Panc1 (cell line): ENCODE measurements around the gene SRSF7.
"Not testable (repeated sequence)": the region's sequence is repeated elsewhere in the genome, so short reads cannot be mapped to it uniquely, and the experiment has no call there.

Experiments
- TCF7L2 ChIP-seq: IDR thresholded peaks from 2 replicates; pipeline ENCODE4 v1.6.1; 2011; ENCODE audit warnings: mild to moderate bottlenecking, low read depth, low read length, inconsistent platforms
- TF ChIP-seq, protein P1 (sequence below), 2 experiments: IDR thresholded peaks; 2 replicates each; pipeline ENCODE4 v1.6.1; 2011 to 2012; ENCODE audit warnings: low read depth in 2 of 2, control low read depth in 1 of 2, low read length in 1 of 2, mild to moderate bottlenecking in 1 of 2, moderate library complexity in 1 of 2; ENCODE audit not compliant: insufficient read depth in 1 of 2
- TF ChIP-seq, protein P2 (sequence below): fragments of 450-650 bp; IDR thresholded peaks from 2 replicates; pipeline ENCODE4 v1.5.1; 2017; ENCODE audit warnings: mild to moderate bottlenecking

DNA sequence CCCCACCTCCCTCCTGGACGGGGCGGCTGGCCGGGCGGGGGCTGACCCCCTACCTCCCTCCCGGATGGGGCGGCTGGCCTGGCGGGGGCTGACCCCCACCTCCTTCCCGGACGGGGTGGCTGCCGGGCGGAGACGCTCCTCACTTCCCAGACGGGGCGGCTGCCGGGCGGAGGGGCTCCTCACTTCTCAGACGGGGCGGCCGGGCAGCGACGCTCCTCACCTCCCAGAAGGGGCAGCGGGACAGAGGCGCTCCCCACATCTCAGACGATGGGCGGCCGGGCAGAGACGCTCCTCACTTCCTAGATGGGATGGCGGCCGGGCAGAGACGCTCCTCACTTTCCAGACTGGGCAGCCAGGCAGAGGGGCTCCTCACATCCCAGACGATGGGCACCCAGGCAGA lies 4.7 kb upstream of the SRSF7 start:
- not testable (repeated sequence) for TF ChIP-seq TCF7L2
- TF ChIP-seq, protein P1, sequence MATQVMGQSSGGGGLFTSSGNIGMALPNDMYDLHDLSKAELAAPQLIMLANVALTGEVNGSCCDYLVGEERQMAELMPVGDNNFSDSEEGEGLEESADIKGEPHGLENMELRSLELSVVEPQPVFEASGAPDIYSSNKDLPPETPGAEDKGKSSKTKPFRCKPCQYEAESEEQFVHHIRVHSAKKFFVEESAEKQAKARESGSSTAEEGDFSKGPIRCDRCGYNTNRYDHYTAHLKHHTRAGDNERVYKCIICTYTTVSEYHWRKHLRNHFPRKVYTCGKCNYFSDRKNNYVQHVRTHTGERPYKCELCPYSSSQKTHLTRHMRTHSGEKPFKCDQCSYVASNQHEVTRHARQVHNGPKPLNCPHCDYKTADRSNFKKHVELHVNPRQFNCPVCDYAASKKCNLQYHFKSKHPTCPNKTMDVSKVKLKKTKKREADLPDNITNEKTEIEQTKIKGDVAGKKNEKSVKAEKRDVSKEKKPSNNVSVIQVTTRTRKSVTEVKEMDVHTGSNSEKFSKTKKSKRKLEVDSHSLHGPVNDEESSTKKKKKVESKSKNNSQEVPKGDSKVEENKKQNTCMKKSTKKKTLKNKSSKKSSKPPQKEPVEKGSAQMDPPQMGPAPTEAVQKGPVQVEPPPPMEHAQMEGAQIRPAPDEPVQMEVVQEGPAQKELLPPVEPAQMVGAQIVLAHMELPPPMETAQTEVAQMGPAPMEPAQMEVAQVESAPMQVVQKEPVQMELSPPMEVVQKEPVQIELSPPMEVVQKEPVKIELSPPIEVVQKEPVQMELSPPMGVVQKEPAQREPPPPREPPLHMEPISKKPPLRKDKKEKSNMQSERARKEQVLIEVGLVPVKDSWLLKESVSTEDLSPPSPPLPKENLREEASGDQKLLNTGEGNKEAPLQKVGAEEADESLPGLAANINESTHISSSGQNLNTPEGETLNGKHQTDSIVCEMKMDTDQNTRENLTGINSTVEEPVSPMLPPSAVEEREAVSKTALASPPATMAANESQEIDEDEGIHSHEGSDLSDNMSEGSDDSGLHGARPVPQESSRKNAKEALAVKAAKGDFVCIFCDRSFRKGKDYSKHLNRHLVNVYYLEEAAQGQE (IDR thresholded peaks at IDR 0.05; ENCODE audit: insufficient read depth in 1 of 2, low read depth in 2 of 2, low read length in 1 of 2), result not testable (repeated sequence)
- TF ChIP-seq, protein P2, sequence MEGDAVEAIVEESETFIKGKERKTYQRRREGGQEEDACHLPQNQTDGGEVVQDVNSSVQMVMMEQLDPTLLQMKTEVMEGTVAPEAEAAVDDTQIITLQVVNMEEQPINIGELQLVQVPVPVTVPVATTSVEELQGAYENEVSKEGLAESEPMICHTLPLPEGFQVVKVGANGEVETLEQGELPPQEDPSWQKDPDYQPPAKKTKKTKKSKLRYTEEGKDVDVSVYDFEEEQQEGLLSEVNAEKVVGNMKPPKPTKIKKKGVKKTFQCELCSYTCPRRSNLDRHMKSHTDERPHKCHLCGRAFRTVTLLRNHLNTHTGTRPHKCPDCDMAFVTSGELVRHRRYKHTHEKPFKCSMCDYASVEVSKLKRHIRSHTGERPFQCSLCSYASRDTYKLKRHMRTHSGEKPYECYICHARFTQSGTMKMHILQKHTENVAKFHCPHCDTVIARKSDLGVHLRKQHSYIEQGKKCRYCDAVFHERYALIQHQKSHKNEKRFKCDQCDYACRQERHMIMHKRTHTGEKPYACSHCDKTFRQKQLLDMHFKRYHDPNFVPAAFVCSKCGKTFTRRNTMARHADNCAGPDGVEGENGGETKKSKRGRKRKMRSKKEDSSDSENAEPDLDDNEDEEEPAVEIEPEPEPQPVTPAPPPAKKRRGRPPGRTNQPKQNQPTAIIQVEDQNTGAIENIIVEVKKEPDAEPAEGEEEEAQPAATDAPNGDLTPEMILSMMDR, result not testable (repeated sequence)
